ENCODE measurements around the gene SLC2A2.

- TF ChIP-seq CTCF (IDR thresholded peaks at IDR 0.05) (no peak), POLR2A (IDR thresholded peaks at IDR 0.05) (no peak)
These were observed 11.8 kb upstream of the SLC2A2 start for GRCh38 chr3:171038342-171038741.

Measured in heart left ventricle (tissue), 13 donors.